GM18499 (cell line): ENCODE results near the gene P2RY13.

ENCODE experiments used
- ATAC-seq: cut with Tn5 transposase; IDR thresholded peaks from one replicate; pipeline ENCODE4 v1.9.1; 2021; ENCODE audit warnings: moderate number of reproducible peaks; ENCODE audit not compliant: insufficient read depth, unreplicated experiment

P2RY13 gene

GRCh38 chr3:151321526-151321925, 7.8 kb downstream of the P2RY13 start:
- ATAC-seq: no peak

- no peak for ATAC-seq
These were observed 9.2 kb downstream of the P2RY13 start for GRCh38 chr3:151320131-151320530.

GRCh38 chr3:151319628-151320027, 9.7 kb downstream of the P2RY13 start:
- ATAC-seq: no peak

GRCh38 chr3:151318991-151319390, 10.4 kb downstream of the P2RY13 start:
- ATAC-seq: no peak

GRCh38 chr3:151318313-151318712, 11.0 kb downstream of the P2RY13 start:
- no peak for ATAC-seq

- no peak for ATAC-seq
These were observed 12.9 kb downstream of the P2RY13 start, which contains the start of gene GPR87 for GRCh38 chr3:151316267-151316991. TSS of gene GPR87 (minus strand) at chr3:151316820. CDS start at chr3:151300100, 16,720 bp downstream.

- no peak for ATAC-seq
These were observed 13.5 kb downstream of the P2RY13 start for GRCh38 chr3:151315846-151316245.

GRCh38 chr3:151315136-151315535, 14.2 kb downstream of the P2RY13 start:
- no peak for ATAC-seq

GRCh38 chr3:151314593-151314992, 14.8 kb downstream of the P2RY13 start:
- no peak for ATAC-seq

- no peak for ATAC-seq
These were observed 15.2 kb downstream of the P2RY13 start for GRCh38 chr3:151314137-151314536.

- no peak for ATAC-seq
These were observed 16.4 kb downstream of the P2RY13 start for GRCh38 chr3:151312972-151313371.

- no peak for ATAC-seq
These were observed 19.8 kb downstream of the P2RY13 start for GRCh38 chr3:151309566-151309965.

- ATAC-seq: no peak
These were observed 21.5 kb downstream of the P2RY13 start for GRCh38 chr3:151307583-151308488.

- no peak for ATAC-seq
These were observed 22.2 kb downstream of the P2RY13 start for GRCh38 chr3:151307131-151307530.

GRCh38 chr3:151306168-151306810, 23.1 kb downstream of the P2RY13 start:
- ATAC-seq: no peak

GRCh38 chr3:151305775-151306151, 23.6 kb downstream of the P2RY13 start:
- no peak for ATAC-seq

GRCh38 chr3:151305060-151305774, 24.1 kb downstream of the P2RY13 start:
- no peak for ATAC-seq

GRCh38 chr3:151303751-151304150, 25.6 kb downstream of the P2RY13 start:
- ATAC-seq: no peak

GRCh38 chr3:151301787-151302186, 27.6 kb downstream of the P2RY13 start:
- ATAC-seq: no peak

- ATAC-seq: no peak
These were observed 28.8 kb downstream of the P2RY13 start for GRCh38 chr3:151300539-151300938.
